Measurements from ENCODE around the gene TIMP2.

DNA sequence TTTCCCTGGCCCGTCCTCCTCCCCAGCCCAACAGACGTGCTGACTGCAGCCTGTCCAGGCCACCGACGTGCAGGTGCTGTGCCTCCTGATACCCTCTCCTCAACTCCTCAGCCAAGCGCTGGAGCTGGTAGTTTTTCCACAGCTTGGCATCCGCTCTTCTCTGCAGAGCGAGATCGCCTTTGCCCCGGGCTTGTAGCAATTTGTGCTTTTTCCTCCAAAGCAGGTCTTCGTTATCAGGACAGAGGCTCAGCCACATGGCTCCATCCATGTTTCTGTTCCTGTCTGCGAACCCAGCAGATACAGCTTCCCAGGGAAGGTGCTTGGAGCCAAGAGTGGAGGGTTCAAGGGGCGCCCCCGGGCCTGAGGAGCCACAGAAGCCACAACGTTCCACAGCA lies 33.1 kb downstream of the TIMP2 start:
- TF ChIP-seq, protein P1, sequence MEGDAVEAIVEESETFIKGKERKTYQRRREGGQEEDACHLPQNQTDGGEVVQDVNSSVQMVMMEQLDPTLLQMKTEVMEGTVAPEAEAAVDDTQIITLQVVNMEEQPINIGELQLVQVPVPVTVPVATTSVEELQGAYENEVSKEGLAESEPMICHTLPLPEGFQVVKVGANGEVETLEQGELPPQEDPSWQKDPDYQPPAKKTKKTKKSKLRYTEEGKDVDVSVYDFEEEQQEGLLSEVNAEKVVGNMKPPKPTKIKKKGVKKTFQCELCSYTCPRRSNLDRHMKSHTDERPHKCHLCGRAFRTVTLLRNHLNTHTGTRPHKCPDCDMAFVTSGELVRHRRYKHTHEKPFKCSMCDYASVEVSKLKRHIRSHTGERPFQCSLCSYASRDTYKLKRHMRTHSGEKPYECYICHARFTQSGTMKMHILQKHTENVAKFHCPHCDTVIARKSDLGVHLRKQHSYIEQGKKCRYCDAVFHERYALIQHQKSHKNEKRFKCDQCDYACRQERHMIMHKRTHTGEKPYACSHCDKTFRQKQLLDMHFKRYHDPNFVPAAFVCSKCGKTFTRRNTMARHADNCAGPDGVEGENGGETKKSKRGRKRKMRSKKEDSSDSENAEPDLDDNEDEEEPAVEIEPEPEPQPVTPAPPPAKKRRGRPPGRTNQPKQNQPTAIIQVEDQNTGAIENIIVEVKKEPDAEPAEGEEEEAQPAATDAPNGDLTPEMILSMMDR (conservative IDR thresholded peaks at IDR 0.05; ENCODE audit: low read depth, low read length), result no peak
- no peak for TF ChIP-seq EZH2 (IDR thresholded peaks at IDR 0.05; ENCODE audit: borderline replicate concordance, low read depth, low read length, poor library complexity, severe bottlenecking)

Measured in A673 (cell line).